A673 (cell line): Measurements from ENCODE around the gene NUCKS1.

Experiments used
- CTCF ChIP-seq: fragments of 300-800, 200-600 bp; sonication (generic); conservative IDR thresholded peaks from 2 replicates; pipeline ENCODE4 v1.5.1; 2017; ENCODE audit warnings: low read depth, mild to moderate bottlenecking, antibody characterized with exemption, low read length, moderate library complexity, mixed read lengths
- EZH2 ChIP-seq: fragments of 200-600 bp; sonication (generic); IDR thresholded peaks from 2 replicates; pipeline ENCODE4 v1.6.1; 2017; ENCODE audit warnings: borderline replicate concordance, low read depth, mild to moderate bottlenecking, mixed read lengths, antibody characterized with exemption, low read length; ENCODE audit not compliant: poor library complexity, severe bottlenecking

DNA sequence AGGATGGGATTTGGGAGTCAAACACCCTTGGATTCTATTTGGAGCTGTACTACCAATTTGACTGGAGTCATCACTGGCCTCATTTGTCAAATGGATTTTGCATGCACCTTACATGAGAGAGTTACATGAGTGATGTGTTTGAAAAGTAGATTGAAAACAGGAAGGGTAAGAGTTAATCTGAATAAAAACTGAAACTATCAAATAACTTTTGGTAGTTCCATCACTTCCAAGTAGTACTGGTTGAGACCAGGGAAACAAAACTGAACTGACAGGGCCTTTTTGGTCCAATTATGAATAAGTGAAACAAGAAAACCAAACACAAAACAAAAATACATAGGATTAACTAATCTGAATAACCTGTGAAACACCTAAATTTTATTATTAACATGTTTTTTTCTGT is 30.2 kb downstream of the NUCKS1 start:
- TF ChIP-seq CTCF = no peak
- TF ChIP-seq EZH2 = no peak
